NB4 (cell line): ENCODE results near the gene RFX3.

Source experiments
- MYC ChIP-seq: IDR thresholded peaks from 2 replicates; pipeline ENCODE4 v1.6.1; 2011; ENCODE audit warnings: low read depth, low read length
- POLR2A ChIP-seq: IDR thresholded peaks from 2 replicates; pipeline ENCODE4 v1.6.1; 2011; ENCODE audit warnings: mild to moderate bottlenecking; ENCODE audit not compliant: insufficient read length; ENCODE audit errors: extremely low read depth
- TF ChIP-seq, protein P1 (sequence below): IDR thresholded peaks from one replicate; pipeline ENCODE4 v1.5.1; 2012; ENCODE audit warnings: low read depth, low read length
- TF ChIP-seq, protein P2 (sequence below): IDR thresholded peaks from 2 replicates; pipeline ENCODE4 v1.6.1; 2011; ENCODE audit warnings: low read depth, low read length

DNA sequence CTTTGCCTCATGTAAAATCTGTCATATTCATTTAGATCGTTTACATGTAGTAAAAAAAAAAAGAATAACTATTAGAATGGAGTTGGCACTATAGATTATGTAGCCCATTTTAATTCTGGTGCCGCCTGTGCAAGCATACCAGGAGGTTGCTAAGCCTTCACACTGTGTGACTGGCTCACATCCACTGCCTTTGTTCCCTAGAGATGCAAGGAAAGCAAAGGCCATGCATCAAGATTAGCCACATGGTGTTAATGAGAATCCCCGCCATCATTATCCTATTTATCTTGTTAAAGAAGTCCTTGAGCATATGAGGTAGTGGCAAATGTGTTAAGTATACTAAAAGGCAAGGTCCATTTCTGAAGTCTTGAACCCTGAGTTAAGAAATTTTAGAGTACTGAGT, 279.6 kb downstream of the RFX3 start:
- TF ChIP-seq, protein P1, sequence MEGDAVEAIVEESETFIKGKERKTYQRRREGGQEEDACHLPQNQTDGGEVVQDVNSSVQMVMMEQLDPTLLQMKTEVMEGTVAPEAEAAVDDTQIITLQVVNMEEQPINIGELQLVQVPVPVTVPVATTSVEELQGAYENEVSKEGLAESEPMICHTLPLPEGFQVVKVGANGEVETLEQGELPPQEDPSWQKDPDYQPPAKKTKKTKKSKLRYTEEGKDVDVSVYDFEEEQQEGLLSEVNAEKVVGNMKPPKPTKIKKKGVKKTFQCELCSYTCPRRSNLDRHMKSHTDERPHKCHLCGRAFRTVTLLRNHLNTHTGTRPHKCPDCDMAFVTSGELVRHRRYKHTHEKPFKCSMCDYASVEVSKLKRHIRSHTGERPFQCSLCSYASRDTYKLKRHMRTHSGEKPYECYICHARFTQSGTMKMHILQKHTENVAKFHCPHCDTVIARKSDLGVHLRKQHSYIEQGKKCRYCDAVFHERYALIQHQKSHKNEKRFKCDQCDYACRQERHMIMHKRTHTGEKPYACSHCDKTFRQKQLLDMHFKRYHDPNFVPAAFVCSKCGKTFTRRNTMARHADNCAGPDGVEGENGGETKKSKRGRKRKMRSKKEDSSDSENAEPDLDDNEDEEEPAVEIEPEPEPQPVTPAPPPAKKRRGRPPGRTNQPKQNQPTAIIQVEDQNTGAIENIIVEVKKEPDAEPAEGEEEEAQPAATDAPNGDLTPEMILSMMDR = no peak
- TF ChIP-seq, protein P2, sequence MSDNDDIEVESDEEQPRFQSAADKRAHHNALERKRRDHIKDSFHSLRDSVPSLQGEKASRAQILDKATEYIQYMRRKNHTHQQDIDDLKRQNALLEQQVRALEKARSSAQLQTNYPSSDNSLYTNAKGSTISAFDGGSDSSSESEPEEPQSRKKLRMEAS = no peak
- no peak for TF ChIP-seq POLR2A
- no peak for TF ChIP-seq MYC
